B cell (primary cell): ENCODE results near the gene PSD. TPM values are rescaled to one million over a fixed set of nuclear protein-coding genes. Genes with fewer than 3 reads are reported as not detected.

ENCODE experiments used
- polyA plus RNA-seq: library from polyadenylated mRNA; depleted of rRNA; stranded (reverse); fragments of >200 nt; gene quantifications from 2 replicates; pipeline ENCODE4 v1.2.3, GENCODE V29; 2012
- small RNA-seq: library from RNA; depleted of rRNA; stranded (forward); fragments of <200 nt; gene quantifications from one replicate; pipeline ENCODE3, GENCODE V24; 2012; ENCODE audit warnings: low replicate concordance, low read depth; ENCODE audit not compliant: insufficient read length
- total RNA-seq, 2 donors: library from RNA; stranded (reverse); fragments of 120-200 nt in 1 of 2; gene quantifications; 1 replicate in 1 of 2; 2 replicates in 1 of 2; pipeline versions ENCODE4 v1.2.3 to v1.2.4, GENCODE V29; 2013 to 2022

Gene PSD
- total and polyA plus RNA-seq, 2 donors (not counting 1 experiment from before 2014, with no cell fraction given): 0.52 to 0.81 TPM

Small RNAs within 50 kb of the gene (small RNA-seq; reads per million reads assigned to genes)
- gene MIR146B: 8.5 reads per million, percentile 81 among the genes with 10 or more reads in this experiment

Other genes starting within 250 kb of the PSD start
- not detected in 2 replicates for gene ELOVL3, start 192.5 kb downstream of the PSD start, total RNA-seq
- gene ELOVL3, start 192.5 kb downstream of the PSD start, polyA plus RNA-seq: not detected in 2 replicates
- not detected in 2 replicates for gene PITX3, start 177.3 kb downstream of the PSD start, total RNA-seq
- not detected in 2 replicates for gene PITX3, start 177.3 kb downstream of the PSD start, polyA plus RNA-seq
- 39.3 and 41.2 TPM in 2 replicates for gene GBF1, start 173.3 kb downstream of the PSD start, total RNA-seq
- gene GBF1, start 173.3 kb downstream of the PSD start, polyA plus RNA-seq: 20.8 and 21.7 TPM in 2 replicates
- 377 and 398 TPM in 2 replicates for gene NFKB2, start 23.1 kb downstream of the PSD start, total RNA-seq
- 255 and 326 TPM in 2 replicates for gene NFKB2, start 23.1 kb downstream of the PSD start, polyA plus RNA-seq
- 15.5 and 17.0 TPM in 2 replicates for gene FBXL15, start 2.1 kb upstream of the PSD start, total RNA-seq
- 17.3 and 20.7 TPM in 2 replicates for gene FBXL15, start 2.1 kb upstream of the PSD start, polyA plus RNA-seq
- gene CUEDC2, start 13.8 kb upstream of the PSD start, total RNA-seq: 35.6 and 37.0 TPM in 2 replicates
- gene CUEDC2, start 13.8 kb upstream of the PSD start, polyA plus RNA-seq: 49.4 and 57.4 TPM in 2 replicates
- gene C10orf95, start 32.8 kb upstream of the PSD start, total RNA-seq: 0.32 and 0.83 TPM in 2 replicates
- 0.36 and 0.63 TPM in 2 replicates for gene C10orf95, start 32.8 kb upstream of the PSD start, polyA plus RNA-seq
- 48.8 and 58.3 TPM in 2 replicates for gene ACTR1A, start 83.9 kb upstream of the PSD start, total RNA-seq
- gene ACTR1A, start 83.9 kb upstream of the PSD start, polyA plus RNA-seq: 38.3 and 40.9 TPM in 2 replicates
- 13.3 and 16.7 TPM in 2 replicates for gene SUFU, start 85.2 kb upstream of the PSD start, total RNA-seq
- 4.8 and 5.2 TPM in 2 replicates for gene SUFU, start 85.2 kb upstream of the PSD start, polyA plus RNA-seq
- 74.4 and 85.7 TPM in 2 replicates for gene TRIM8, start 225.7 kb upstream of the PSD start, total RNA-seq
- gene TRIM8, start 225.7 kb upstream of the PSD start, polyA plus RNA-seq: 40.2 and 44.9 TPM in 2 replicates